H54 (cell line): ENCODE measurements around the gene TRIP6.

Source experiments
- DNase-seq: peaks from one replicate; pipeline ENCODE4 v3.0.0; 2011; ENCODE audit warnings: low spot score, mixed read lengths; ENCODE audit not compliant: insufficient read length
- FAIRE-seq: peaks from 3 replicates; lab custom pipeline; 2011; peaks lifted over from hg19 to GRCh38; lab: Jason Lieb, UNC
- POLR2A ChIP-seq: IDR thresholded peaks from 2 replicates; pipeline ENCODE4 v1.6.1; 2011; ENCODE audit warnings: low read depth, mild to moderate bottlenecking, low read length

The TRIP6 gene

DNA sequence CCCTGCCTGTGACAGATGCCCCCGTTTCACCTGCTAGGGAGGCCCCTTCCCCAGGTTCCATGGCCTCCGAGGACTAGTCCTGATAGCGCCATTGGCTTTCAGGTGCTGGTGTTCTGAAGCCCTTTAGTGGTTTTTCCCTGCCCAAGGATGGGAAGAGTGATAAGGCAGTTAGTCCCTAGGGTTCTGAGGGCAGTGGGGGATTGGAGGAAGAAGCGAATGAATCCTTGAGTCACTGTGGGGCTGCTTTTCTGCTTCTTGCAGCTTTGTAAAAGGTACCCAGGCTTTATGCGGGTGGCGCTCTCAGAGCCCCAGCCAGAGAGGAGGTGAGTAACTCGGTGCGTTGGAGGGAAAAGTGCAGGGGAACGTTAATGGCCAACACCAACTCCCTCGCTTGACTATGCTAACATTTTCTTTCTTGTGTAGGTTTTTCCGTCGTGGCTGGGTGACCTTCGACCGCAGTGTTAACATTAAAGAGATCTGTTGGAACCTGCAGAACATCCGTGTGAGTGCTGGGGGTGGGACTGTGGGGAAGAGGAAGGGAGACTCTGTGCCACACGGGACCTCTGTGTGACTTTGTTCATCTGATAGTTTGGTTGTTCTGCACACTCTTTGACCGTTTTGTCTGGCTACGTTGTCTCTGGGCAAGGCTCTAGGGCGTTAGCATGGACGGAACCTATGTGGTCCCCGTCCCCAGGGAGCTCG is 18.4 kb downstream of the TRIP6 start:
- DNase-seq (no peak), FAIRE-seq (no peak)
- no peak for TF ChIP-seq POLR2A

DNA sequence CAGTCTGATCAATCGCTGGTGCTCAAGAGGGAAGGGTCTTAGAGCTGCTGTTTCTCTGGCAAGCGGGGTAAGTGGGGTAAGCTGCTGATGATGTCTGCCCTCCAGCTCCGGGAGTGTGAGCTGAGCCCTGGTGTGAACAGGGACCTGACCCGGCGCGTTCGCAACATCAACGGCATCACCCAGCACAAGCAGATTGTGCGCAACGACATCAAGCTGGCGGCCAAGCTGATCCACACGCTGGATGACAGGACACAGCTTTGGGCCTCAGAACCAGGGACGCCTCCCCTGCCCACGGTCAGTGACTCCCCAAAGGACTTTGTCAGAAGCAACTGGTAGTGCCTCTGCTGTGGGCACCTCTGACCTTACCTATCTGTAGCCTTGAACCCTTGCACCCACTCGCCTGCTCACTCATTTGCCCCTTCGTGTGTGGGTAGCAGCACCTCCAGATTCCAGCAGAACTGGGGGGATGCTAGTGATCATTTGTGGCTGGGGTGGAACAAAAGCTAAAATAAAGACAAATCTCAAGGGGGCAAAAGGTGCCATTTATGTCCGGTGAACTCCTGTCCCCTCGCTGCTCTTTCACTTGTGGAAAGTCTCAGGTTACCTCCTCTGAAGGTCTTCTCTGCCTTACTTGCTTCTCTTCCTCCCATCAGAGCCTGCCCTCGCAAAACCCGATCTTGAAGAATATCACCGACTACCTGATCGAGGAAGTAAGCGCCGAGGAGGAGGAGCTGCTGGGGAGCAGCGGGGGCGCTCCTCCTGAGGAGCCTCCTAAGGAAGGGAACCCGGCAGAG is 19.2 kb downstream of the TRIP6 start:
- FAIRE-seq, result no peak
- DNase-seq, result no peak
- no peak for TF ChIP-seq POLR2A

DNA sequence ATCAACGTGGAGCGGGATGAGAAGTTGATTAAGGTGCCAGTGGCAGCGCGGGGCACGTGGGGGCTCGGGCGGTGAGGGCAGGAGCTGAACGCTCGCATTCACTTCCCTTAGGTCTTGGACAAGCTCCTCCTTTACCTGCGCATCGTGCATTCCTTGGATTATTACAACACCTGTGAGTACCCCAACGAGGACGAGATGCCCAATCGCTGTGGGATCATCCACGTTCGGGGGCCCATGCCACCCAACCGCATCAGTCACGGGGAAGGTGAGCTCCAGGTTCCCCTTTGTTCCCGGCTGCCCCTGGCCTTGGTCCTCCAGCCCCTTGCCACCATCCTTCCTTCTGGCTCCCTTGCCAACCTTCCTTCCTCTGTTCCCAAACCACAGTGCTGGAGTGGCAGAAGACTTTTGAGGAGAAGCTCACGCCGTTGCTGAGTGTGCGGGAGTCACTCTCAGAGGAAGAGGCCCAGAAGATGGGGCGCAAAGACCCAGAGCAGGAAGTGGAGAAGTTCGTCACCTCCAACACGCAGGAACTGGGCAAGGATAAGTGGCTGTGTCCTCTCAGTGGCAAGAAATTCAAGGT is 19.8 kb downstream of the TRIP6 start:
- DNase-seq (no peak), FAIRE-seq (no peak)
- TF ChIP-seq POLR2A, result no peak

DNA sequence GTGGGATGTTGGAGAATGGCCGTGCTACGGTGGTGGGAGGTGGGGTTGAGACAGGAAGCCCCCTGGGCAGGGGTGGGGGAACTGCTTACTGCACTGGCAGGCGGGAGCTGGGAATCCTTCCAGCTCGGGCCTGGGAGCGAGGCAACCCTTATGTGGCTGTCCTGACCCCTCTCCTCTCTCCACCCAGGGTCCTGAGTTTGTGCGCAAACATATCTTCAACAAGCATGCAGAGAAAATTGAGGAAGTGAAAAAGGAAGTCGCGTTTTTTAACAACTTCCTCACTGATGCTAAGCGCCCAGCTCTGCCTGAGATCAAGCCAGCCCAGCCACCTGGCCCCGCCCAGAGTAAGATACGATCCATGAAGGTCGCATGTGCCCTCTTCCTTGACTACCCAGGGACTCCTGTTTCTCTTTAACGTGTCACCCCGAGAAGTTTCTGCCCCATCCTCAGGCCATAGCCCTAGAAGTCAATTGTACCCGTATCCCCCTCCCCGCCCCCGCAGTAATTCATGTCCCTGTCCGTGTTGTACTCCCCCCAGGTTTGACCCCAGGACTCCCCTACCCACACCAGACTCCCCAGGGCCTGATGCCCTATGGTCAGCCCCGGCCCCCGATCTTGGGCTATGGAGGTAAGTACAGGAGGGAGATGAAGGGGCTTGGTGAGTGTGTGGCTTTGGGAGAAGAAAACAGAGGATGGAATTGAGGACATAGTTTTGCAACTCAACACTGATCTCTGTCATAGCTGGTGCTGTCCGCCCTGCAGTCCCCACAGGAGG is 20.5 kb downstream of the TRIP6 start:
- DNase-seq (no peak), FAIRE-seq (no peak)
- no peak for TF ChIP-seq POLR2A

DNA sequence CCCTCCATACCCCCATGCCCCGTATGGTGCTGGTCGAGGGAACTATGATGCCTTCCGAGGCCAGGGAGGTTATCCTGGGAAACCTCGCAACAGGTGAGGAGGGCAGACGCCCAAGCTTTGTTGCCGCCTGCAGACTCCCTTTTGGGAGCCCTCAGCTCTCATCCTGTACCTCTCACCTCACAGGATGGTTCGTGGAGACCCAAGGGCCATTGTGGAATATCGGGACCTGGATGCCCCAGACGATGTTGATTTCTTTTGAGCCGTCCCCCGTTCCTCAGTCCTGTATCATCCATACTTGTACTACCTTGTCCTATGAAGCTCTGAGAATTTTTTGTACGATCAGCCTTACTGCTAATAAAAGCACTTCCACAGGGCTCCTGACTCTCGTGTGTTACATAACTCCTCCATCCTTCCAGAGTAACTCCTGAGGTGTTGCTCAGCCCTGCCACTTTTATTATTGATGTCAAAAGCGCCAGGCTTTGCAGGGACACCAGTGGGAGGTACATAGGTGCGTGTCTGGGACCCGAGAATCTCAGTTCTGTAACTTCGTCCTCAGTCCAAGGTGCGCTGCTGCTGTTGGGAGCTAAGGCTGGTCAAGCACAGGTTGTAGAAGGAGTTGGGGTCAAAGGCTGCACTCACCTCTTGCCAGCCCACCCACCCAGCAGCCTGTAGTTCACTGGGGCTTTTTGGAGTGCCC is 21.3 kb downstream of the TRIP6 start:
- DNase-seq (no peak), FAIRE-seq (no peak)
- no peak for TF ChIP-seq POLR2A

DNA sequence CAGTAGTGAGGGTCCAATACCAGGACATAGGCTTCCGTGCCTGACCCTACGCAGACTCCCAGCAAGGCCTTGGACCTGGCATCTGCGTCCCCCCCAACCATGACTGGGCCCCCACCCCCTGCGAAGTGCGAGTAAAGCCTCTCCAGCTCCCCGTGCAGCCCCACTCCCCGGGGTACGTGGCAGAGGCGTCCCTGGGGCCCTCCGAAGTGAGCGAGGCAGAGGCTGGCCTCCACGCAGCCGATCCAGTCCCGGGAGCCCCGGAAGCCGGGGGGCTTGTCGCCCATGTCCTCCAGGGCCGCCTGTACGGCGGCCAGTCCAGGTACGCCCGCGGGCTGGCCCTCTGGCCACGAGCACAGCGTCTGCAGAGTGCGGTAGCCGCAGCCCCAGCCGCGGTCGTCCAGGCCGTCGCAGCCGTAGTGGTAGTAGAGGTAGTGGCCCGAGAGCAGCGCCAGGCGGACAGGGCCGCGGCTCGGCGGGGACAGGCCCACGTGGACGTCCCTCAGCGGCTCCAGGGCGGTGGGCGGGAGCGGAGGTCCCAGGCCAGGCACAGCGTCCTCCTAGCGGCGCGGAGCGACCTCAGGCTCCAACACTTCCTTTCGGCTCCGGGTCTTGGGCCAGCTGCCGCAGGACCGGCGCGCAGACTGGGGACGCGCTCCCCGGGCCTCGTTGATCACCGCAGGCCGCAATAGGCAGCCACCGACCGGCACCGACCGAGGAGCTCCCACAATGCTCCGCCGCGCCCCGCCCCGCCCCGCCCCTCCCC is 22.0 kb downstream of the TRIP6 start, which contains the start of gene UFSP1:
UFSP1 (minus strand) TSS at position 728 of the 763 bp plus-strand sequence; CDS start at position 284, 444 bp downstream.
- FAIRE-seq (no peak), DNase-seq (no peak)
- no peak for TF ChIP-seq POLR2A

DNA sequence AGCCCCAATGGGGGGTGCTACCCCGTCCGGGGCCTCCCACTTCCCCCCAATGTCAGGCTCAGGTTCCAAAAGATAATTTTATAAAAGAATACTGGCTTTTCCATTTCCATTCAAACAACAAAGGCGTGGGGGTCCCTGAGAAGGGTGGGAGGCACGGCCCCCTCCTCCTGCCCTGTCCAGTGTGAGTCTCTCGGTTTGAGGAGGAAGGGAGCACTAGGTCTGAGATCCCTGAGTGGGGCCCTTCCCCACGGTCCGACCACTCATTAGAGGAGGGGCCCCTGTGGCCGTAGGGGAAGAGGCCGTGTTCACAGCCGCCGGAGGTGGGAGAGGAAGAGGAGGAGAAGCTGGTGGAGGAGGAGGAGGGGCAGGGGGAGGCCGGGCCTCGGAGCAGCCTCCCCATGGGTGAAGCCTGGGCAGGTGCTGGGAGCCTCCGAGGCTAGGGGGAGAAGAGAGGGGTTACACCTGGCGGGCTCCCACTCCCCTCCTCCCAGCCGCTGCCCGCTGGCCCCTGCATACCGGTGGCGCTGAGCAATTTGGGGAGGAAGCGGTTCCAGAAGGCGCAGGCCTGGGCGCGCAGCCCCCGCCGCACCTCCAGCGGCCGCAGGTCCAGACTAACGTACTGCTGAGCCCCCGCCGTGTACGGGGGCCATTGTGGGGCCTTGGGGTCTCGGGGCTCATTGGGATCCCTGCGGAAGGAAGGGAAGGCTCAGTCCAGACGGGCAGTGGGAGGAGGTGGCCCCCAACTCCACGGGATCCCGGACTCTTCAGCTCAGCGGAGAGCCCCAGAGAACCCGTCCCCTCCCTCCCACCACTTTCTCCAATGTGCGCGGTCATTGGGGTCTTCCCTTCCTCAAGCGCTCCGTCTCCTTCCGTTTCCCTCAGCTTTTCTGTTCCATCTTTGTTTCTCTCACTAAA is 23.7 kb downstream of the TRIP6 start:
- no peak for DNase-seq
- no peak for FAIRE-seq
- no peak for TF ChIP-seq POLR2A

DNA sequence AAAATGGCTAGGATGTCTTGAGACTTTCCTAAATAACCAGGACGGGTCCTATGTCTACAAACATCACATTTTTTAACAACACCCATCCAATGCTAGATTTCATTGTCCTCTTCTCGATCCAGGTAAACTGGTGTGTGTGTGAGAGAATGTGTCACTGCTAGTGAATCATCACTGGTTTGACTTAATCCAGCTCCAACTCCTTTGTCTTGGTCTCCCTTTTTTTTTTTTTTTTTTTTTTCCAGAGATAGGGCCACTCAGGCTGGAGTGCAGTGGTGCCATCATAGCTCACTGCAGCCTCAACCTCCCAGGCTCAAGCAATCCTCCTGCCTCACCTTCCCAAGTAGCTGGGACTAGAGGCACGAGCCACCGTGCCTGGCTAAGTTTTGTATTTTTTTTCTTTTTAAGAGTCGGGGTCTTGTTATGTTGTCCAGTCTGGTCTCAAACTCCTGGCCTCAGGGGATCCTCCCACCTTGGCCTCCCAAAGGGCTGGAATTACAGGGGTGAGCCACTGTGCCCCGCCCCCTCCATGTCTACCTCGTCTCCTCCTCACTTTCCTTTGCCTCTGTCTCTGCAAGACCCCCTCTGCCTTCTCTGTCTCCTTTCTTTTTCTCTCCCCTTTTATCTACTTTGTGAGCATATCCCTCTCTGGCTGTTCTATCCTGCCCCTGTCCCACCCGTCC is 24.5 kb downstream of the TRIP6 start:
- FAIRE-seq (no peak), DNase-seq (no peak)
- TF ChIP-seq POLR2A, result no peak

DNA sequence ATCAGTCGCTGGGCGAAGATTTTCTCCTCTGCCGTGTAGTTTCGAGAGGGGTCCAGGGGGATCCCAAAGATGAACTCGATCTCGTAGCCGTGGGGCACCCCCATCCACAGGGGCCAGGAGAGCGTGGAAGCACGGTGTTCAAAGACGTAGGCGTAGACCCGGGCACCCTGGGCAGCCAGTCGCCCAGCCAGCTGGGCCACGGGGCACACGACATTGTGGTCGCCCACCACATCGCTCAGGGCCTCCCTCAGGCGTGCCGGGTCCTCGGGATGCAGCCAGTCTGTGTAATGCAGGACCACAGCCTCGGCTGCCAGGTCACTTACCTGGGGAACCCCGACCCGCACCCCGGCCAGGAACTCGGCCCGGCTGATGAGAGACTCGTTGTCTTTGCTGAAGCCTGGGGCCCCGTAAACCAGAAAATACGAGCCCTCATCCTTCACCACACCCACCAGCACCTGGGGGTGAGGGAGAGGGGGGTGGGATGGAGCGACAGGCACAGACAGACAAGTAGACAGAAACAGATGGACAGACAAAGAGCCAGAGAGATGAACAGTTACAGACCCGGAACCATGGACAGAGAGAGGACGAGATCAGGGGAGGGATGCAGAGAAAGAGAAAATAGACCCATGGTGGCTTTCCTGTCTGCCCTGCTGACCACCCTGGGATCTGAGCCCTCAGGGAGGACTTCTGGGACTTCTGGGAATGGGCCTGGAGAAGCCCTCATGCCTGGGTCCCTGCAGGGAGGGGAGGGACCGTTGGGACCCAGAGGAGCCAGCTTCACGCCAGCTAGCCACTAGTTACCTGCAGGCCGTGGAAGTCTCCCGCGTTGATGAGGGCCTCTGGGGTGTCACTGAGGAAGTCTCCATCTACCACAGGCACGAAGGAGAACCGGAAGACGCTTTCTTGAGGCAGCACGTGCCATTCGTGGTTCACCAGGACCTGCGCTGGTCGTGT is 25.5 kb downstream of the TRIP6 start:
- no peak for DNase-seq
- no peak for TF ChIP-seq POLR2A
- no peak for FAIRE-seq

DNA sequence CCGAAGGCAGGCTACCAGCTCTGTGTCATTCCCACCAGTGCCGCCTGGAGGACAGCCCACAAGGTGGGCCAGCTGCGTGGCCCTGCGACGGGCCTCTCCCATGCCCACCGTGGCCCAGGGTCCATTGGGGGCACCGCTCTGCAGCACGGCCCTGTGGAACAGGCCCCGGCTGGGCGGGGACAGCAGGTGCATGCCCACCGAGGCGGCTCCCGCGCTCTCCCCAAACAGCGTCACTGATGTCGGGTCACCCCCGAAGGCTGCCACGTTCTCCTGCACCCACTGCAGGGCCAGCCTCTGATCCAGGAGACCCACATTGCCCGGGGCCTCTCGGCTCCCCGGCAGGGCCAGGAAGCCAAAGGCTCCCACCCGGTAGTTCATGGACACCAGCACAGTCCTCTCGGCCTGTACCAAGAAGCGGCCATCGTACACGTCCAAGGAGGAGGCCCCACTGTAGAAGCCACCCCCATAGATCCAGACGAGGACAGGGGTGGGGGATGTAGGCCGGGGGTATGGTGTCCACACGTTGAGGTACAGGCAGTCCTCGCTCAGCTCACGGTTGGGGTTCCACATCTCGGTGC is 26.2 kb downstream of the TRIP6 start:
- TF ChIP-seq POLR2A, result no peak
- DNase-seq (no peak), FAIRE-seq (no peak)
